ENCODE data around the gene SCRG1.

SCRG1 gene

GRCh38 chr4:173360587-173361221 is 38.2 kb downstream of the SCRG1 start:
- no peak for ATAC-seq

- ATAC-seq, result no peak
These were observed 41.0 kb downstream of the SCRG1 start for GRCh38 chr4:173357939-173358338.

GRCh38 chr4:173347467-173347866 is 51.4 kb downstream of the SCRG1 start:
- ATAC-seq, result no peak

DNA sequence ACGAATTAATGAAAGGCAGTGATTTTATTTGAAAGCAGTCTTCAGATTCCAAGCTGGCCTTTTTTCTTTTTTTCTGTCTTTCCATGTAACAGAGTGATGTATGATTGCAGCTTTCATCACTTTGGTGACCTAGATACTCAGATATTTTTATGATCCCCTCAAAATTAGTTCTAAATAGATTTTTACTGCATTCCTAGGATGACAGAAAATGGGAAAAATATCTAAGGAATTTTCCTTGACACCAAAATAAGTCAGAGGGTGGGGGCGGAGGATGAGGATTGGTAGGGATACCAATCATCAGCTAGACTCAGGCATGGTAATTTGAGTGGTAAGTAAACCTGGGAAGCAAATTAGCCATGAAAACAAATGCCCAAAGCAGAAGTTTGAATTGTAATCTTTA is 52.8 kb downstream of the SCRG1 start:
- no peak for ATAC-seq

DNA sequence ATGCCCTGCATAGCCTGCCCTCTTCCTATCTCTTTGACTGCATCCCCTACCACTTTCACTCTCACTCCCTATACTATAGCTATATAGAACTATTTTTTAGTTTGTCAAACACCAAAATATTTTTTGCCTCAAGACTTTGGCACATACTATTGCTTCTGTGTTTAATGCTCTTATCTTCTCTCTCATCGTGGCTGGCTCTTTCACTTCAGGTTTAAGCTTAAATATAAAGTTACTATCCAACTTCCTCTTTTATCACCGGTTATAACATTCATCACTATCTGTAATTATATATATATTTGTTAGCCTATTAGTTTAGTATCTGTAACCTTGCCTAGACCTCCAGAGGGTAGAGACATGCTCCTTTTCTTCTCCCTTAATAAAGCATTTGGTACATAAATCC is 53.3 kb downstream of the SCRG1 start:
- no peak for ATAC-seq

- no peak for ATAC-seq
These were observed 55.0 kb downstream of the SCRG1 start for GRCh38 chr4:173343832-173344397.

DNA sequence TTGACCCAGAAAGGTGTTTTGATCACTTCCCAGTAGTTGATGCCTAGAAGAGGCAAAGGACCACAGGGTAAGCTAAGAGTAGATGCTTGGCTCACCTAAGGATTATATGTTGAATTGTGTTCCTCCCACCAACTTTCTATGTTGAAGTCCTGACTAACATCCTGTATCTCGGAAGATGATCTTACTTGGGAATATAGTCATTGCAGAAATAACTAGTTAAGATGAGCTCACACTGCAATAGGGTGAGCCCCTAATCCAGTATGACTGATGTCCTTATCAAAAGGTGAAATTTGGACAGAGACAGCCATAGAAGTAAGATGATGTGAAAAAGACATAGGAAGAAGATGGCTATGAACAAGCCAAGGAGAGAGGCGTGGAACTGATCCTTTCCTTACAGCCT is 61.5 kb downstream of the SCRG1 start:
- ATAC-seq, result no peak

- ATAC-seq, result peak; percentile 6 to 13
These were observed 63.8 kb downstream of the SCRG1 start for GRCh38 chr4:173334891-173335752.

All from activated CD4-positive, CD25-positive, alpha-beta regulatory T cell treated with anti-CD3 and anti-CD28 coated beads, Interleukin-2, amount 50 U/mL, for 24 hours (primary cell).